ENCODE measurements around the gene ISL2. TPM values are rescaled to one million over a fixed set of nuclear protein-coding genes. Genes with fewer than 3 reads are reported as not detected.

The ISL2 gene
- total and polyA plus RNA-seq, 9 of the 15 experiments (the other 6 are each of a cell fraction or from before 2014, with no cell fraction given) = 0.15 to 23.7 (median 4.0) TPM

- TF ChIP-seq CEBPZ (IDR thresholded peaks at IDR 0.05; ENCODE audit: borderline replicate concordance, low read depth, low read length) (no peak), MTA1 (IDR thresholded peaks at IDR 0.05; ENCODE audit: borderline replicate concordance) (no peak), SMARCC2 (IDR thresholded peaks at IDR 0.05; ENCODE audit: low read depth) (no peak), SREBF2 (CRISPR knock-in tag; IDR thresholded peaks at IDR 0.05) (no peak), ZNF609 (CRISPR knock-in tag; IDR thresholded peaks at IDR 0.05; ENCODE audit: borderline replicate concordance) (no peak), KLF1 (tag; IDR thresholded peaks at IDR 0.05) (no peak), GTF2A2 (tag; IDR thresholded peaks at IDR 0.05) (no peak), ZNF398 (CRISPR knock-in tag; IDR thresholded peaks at IDR 0.05) (no peak), ZSCAN29 (IDR thresholded peaks at IDR 0.05) (no peak), FIP1L1 (IDR thresholded peaks at IDR 0.05; ENCODE audit: low read depth, low read length, poor library complexity, severe bottlenecking) (no peak), BACH1 (tag; IDR thresholded peaks at IDR 0.05) (no peak), RREB1 (CRISPR knock-in tag; IDR thresholded peaks at IDR 0.05) (no peak), ERF (CRISPR knock-in tag; IDR thresholded peaks at IDR 0.05) (no peak)
These were observed 47.0 kb upstream of the ISL2 start (continued) for GRCh38 chr15:76289582-76289981.
